Effector CD4-positive, alpha-beta T cell (primary cell): ENCODE data around the gene RPUSD3.

Experiments
- DNase-seq: peaks from one replicate; pipeline ENCODE4 v3.0.0-alpha.2; 2020

RPUSD3 gene

GRCh38 chr3:9803494-9803893 is 40.3 kb downstream of the RPUSD3 start:
- DNase-seq, result no peak

GRCh38 chr3:9800529-9800928 is 43.3 kb downstream of the RPUSD3 start:
- no peak for DNase-seq

DNA sequence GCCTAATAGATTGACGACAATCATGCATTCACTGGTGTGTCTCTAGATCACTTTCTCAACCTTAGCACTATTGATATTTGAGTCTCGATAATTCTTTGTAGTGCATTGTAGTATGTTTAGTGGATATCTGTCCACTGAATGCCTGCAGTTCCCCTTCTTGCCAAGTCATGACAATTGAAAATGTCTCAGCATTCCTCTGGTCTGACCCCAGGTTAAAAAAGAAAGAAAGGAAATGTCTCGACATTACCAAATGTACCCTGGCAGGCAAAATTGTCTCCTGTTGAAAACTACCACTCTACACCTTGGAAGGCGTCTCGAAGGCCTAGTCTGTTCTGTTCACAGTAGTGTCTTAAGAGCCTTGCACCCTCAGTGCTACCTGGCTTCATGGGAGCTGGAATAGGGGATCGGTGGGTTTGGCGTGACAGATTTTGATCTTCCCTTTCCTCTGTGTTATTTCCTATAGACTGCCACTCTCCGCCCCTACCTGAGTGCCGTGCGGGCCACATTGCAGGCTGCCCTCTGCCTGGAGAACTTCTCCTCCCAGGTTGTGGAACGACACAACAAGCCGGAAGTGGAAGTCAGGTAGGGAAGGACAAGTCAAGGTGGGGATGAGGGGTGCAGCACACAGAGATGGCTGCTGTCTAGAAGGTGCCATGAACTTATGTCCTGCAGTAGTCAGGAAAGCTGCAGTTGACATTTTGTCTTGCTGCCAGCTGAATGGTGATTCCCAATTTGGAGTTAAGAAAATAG is 46.4 kb downstream of the RPUSD3 start:
- DNase-seq, result no peak

GRCh38 chr3:9795207-9795606 is 48.6 kb downstream of the RPUSD3 start:
- no peak for DNase-seq

DNA sequence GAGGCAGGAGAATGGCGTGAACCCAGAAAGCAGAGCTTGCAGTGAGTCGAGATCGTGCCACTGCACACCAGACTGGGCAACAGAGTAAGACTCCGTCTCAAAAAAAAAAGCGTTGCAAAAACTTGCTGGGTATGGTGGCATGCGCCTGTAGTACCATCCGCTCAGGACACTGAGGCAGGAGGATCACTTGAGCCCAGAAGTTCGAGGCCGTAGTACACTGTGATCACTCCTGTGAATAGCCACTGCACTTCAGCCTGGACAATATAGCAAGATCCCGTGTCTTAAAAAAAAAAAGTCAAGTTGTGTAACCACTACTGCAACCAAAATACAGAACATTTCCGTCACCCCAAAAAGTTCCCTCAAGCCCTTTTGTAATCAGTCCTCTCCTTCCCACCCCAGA is 49.4 kb downstream of the RPUSD3 start:
- no peak for DNase-seq

- peak; percentile 23 for DNase-seq
These were observed 50.5 kb downstream of the RPUSD3 start for GRCh38 chr3:9793161-9793781.

- peak; percentile 88 for DNase-seq
These were observed 51.2 kb downstream of the RPUSD3 start, which contains the start of the genes ARPC4 and TADA3 for GRCh38 chr3:9792405-9793160. ARPC4 (plus strand) TSS chr3:9793082; CDS start chr3:9793122, 40 bp downstream. TADA3 (minus strand) TSS chr3:9792473; CDS start chr3:9791466, 1,007 bp downstream.

- no peak for DNase-seq
These were observed 51.9 kb downstream of the RPUSD3 start for GRCh38 chr3:9791790-9792404.

GRCh38 chr3:9791127-9791526 is 52.7 kb downstream of the RPUSD3 start:
- DNase-seq, result no peak
